Measurements from ENCODE around the gene SP4.

SP4 gene

GRCh38 chr7:21480693-21481403 lies 53.0 kb downstream of the SP4 start:
- Histone ChIP-seq H3K27me3 (ENCODE audit: insufficient read depth, low read length, poor library complexity) (no peaks in the 10 kb centered on the region), H3K4me3 (ENCODE audit: low read depth in 1 of 2, low read length in 2 of 2) (no peak overlapping the region), H3K4me2 (ENCODE audit: insufficient read depth, low read length) (no peak overlapping the region), H3K9ac (ENCODE audit: low read depth, low read length) (no peak overlapping the region), H3K4me1 (ENCODE audit: insufficient read depth, low read length) (no peaks in the 10 kb centered on the region), H2AFZ (ENCODE audit: low read depth, low read length) (no peak overlapping the region), H3K27ac (ENCODE audit: low read length) (no peak overlapping the region), H4K20me1 (ENCODE audit: insufficient read depth, low read length) (no peaks in the 10 kb centered on the region), H3K9me3 (ENCODE audit: insufficient read depth, low read length, severe bottlenecking) (no peaks in the 10 kb centered on the region), H3K79me2 (ENCODE audit: insufficient read depth, low read length) (no peaks in the 10 kb centered on the region), H3K36me3 (ENCODE audit: insufficient read depth, low read length) (peaks cover 31% of the 10 kb centered on the region; the same call in 1 of the 2 replicates)
- TF ChIP-seq EZH2 (IDR thresholded peaks at IDR 0.05; ENCODE audit: borderline replicate concordance, low read depth, low read length, severe bottlenecking) (no peak), CTCF (IDR thresholded peaks at IDR 0.05; ENCODE audit: borderline replicate concordance, extremely low read depth, low read length, poor library complexity, severe bottlenecking) (no peak)
- DNase-seq (no peak), ATAC-seq (ENCODE audit: insufficient read depth, low read depth) (no peak)

DNA sequence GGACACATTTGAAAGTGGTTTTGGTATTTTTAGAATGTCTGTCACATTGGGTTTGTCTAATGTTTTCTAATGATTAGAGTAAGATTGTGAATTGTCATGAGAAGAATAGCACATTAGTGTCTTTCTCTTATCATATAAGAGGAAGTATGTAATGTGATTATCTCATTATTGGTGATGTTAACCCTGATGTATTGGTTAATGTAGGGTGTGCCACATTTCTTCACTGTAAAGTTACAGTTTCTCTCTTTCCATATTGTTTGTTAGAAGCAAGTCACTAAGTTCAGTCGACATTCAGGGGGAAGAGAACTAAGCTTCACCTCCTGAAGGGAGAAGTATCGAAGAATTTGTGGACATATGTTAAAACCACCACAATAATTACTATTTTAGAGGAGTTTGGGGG lies 58.6 kb downstream of the SP4 start:
- H3K4me1 ChIP-seq (ENCODE audit: insufficient read depth, low read length): no peaks in the 10 kb centered on the region
- TF ChIP-seq EZH2 (IDR thresholded peaks at IDR 0.05; ENCODE audit: borderline replicate concordance, low read depth, low read length, severe bottlenecking): no peak
- no peak for TF ChIP-seq CTCF (IDR thresholded peaks at IDR 0.05; ENCODE audit: borderline replicate concordance, extremely low read depth, low read length, poor library complexity, severe bottlenecking)
- DNase-seq: no peak

GRCh38 chr7:21495731-21496130 lies 67.8 kb downstream of the SP4 start:
- H3K79me2 ChIP-seq (ENCODE audit: insufficient read depth, low read length): no peaks in the 10 kb centered on the region
- H3K4me3 ChIP-seq (ENCODE audit: low read depth in 1 of 2, low read length in 2 of 2): no peak overlapping the region
- DNase-seq: no peak
- no peaks in the 10 kb centered on the region for H4K20me1 ChIP-seq (ENCODE audit: insufficient read depth, low read length)
- ATAC-seq (ENCODE audit: insufficient read depth, low read depth): no peak
- H3K4me2 ChIP-seq (ENCODE audit: insufficient read depth, low read length): no peak overlapping the region
- H2AFZ ChIP-seq (ENCODE audit: low read depth, low read length): no peak overlapping the region
- H3K27ac ChIP-seq (ENCODE audit: low read length): no peak overlapping the region
- H3K9ac ChIP-seq (ENCODE audit: low read depth, low read length): no peak overlapping the region
- H3K9me3 ChIP-seq (ENCODE audit: insufficient read depth, low read length, severe bottlenecking): peaks cover 20% of the 10 kb centered on the region
- no peaks in the 10 kb centered on the region for H3K4me1 ChIP-seq (ENCODE audit: insufficient read depth, low read length)
- no peaks in the 10 kb centered on the region for H3K36me3 ChIP-seq (ENCODE audit: insufficient read depth, low read length)
- no peaks in the 10 kb centered on the region for H3K27me3 ChIP-seq (ENCODE audit: insufficient read depth, low read length, poor library complexity)
- TF ChIP-seq EZH2 (IDR thresholded peaks at IDR 0.05; ENCODE audit: borderline replicate concordance, low read depth, low read length, severe bottlenecking) (no peak), CTCF (IDR thresholded peaks at IDR 0.05; ENCODE audit: borderline replicate concordance, extremely low read depth, low read length, poor library complexity, severe bottlenecking) (no peak)

More for the DNA sequence above, 58.6 kb downstream of the SP4 start:
- Histone ChIP-seq H3K4me2 (ENCODE audit: insufficient read depth, low read length) (no peak overlapping the region), H2AFZ (ENCODE audit: low read depth, low read length) (no peak overlapping the region), H3K9ac (ENCODE audit: low read depth, low read length) (no peak overlapping the region), H4K20me1 (ENCODE audit: insufficient read depth, low read length) (no peaks in the 10 kb centered on the region), H3K36me3 (ENCODE audit: insufficient read depth, low read length) (peaks cover 21% of the 10 kb centered on the region; the same call in 1 of the 2 replicates), H3K4me3 (ENCODE audit: low read depth in 1 of 2, low read length in 2 of 2) (no peak overlapping the region), H3K27ac (ENCODE audit: low read length) (no peak overlapping the region), H3K79me2 (ENCODE audit: insufficient read depth, low read length) (no peaks in the 10 kb centered on the region), H3K9me3 (ENCODE audit: insufficient read depth, low read length, severe bottlenecking) (no peaks in the 10 kb centered on the region), H3K27me3 (ENCODE audit: insufficient read depth, low read length, poor library complexity) (no peaks in the 10 kb centered on the region)
- no peak for ATAC-seq (ENCODE audit: insufficient read depth, low read depth)

All from DND-41 (cell line).